ENCODE results near the gene FNTB. TPM values are rescaled to one million over a fixed set of nuclear protein-coding genes. Genes with fewer than 3 reads are reported as not detected.
A peak's percentile ranks its signal among the peaks of the same experiment; 100 is the strongest.

FNTB gene
- total RNA-seq, 1 experiment from 2014 or later, result 20.7 TPM

DNA sequence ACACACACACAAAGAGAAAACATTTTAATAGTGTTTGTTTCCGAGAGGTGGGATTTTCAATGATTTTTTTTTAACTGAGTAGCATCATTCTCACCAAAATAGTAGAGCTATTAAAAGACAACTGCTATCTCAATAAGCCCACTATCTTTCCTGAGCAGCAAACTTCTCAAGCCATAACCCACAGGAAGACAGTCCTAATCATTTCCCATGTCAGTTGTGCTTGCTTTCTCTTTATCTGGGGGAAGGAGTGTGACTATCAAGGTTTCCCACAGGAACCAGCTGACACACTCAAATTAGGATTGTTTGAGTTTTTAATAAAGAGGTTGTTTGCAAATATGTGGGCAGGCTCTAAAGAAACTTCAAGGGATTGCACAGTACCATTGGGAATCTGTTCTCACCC lies 120.5 kb downstream of the FNTB start:
- peaks cover 15 to 17% of the 10 kb centered on the region in 2 experiments for H3K4me1 Mint-ChIP-seq
- no peak overlapping the region for H3K56ac ChIP-seq (ENCODE audit: insufficient read length, low read depth, low read length)
- no peak overlapping the region for H3K27ac Mint-ChIP-seq
- no peak overlapping the region for H3K18ac ChIP-seq (ENCODE audit: insufficient read length, low read depth, low read length)
- no peaks in the 10 kb centered on the region for H3K79me1 ChIP-seq (ENCODE audit: insufficient read depth, low read depth, low read length, poor library complexity, severe bottlenecking)
- no peaks in the 10 kb centered on the region for H3K9me3 Mint-ChIP-seq
- no peak overlapping the region for H3K4me3 Mint-ChIP-seq
- no peak overlapping the region for H3K4ac ChIP-seq (ENCODE audit: low read depth, low read length)
- peak overlapping the region; percentile 30 for H2BK120ac ChIP-seq (ENCODE audit: low read depth, low read length, poor library complexity, severe bottlenecking)
- no peak overlapping the region for H2BK5ac ChIP-seq (ENCODE audit: insufficient read length, low read length)
- no peak overlapping the region for H3K4me2 ChIP-seq (ENCODE audit: insufficient read depth, insufficient read length, low read length)
- no peak overlapping the region for H2BK12ac ChIP-seq (ENCODE audit: insufficient read length, low read depth, low read length)
- peaks cover 13% of the 10 kb centered on the region for H3K27me3 Mint-ChIP-seq (ENCODE audit: low read depth)
- no peak overlapping the region for H4K91ac ChIP-seq (ENCODE audit: insufficient read length, low read depth, low read length)
- H2BK20ac ChIP-seq (ENCODE audit: low read depth, low read length, poor library complexity, severe bottlenecking), result no peak overlapping the region
- H3K9ac ChIP-seq (ENCODE audit: extremely low read depth, insufficient read length, low read length), result no peak overlapping the region
- no peak overlapping the region for H4K8ac ChIP-seq (replicated peaks; ENCODE audit: insufficient read length, low read depth, low read length)
- H3K4me1 ChIP-seq (ENCODE audit: insufficient read depth, low read length), result no peaks in the 10 kb centered on the region; the same call in 1 of the 2 replicates
- H3K23ac ChIP-seq (ENCODE audit: insufficient read length, low read depth, low read length), result no peak overlapping the region
- no peak overlapping the region for H3K27ac ChIP-seq (ENCODE audit: insufficient read length, low read depth, low read length)
- H3K79me2 ChIP-seq (ENCODE audit: insufficient read depth, low read length), result no peaks in the 10 kb centered on the region
- no peaks in the 10 kb centered on the region for H3K27me3 ChIP-seq (ENCODE audit: insufficient read depth, low read length)
- TF ChIP-seq, protein P1, sequence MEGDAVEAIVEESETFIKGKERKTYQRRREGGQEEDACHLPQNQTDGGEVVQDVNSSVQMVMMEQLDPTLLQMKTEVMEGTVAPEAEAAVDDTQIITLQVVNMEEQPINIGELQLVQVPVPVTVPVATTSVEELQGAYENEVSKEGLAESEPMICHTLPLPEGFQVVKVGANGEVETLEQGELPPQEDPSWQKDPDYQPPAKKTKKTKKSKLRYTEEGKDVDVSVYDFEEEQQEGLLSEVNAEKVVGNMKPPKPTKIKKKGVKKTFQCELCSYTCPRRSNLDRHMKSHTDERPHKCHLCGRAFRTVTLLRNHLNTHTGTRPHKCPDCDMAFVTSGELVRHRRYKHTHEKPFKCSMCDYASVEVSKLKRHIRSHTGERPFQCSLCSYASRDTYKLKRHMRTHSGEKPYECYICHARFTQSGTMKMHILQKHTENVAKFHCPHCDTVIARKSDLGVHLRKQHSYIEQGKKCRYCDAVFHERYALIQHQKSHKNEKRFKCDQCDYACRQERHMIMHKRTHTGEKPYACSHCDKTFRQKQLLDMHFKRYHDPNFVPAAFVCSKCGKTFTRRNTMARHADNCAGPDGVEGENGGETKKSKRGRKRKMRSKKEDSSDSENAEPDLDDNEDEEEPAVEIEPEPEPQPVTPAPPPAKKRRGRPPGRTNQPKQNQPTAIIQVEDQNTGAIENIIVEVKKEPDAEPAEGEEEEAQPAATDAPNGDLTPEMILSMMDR (conservative IDR thresholded peaks at IDR 0.05), result no peak
- H3T11ph ChIP-seq (ENCODE audit: low read length), result no peak overlapping the region
- H2AFZ ChIP-seq (ENCODE audit: low read length), result no peak overlapping the region
- no peak overlapping the region for H4K5ac ChIP-seq (ENCODE audit: insufficient read length, low read depth, low read length)
- no CpG with 5 or more reads among the region's 1 CpG for WGBS (ENCODE audit: extremely low coverage, insufficient read length, low lambda C conversion rate)
- no peak overlapping the region for H3K14ac ChIP-seq (ENCODE audit: insufficient read depth, low read length)
- peaks cover 8% of the 10 kb centered on the region for H3K23me2 ChIP-seq (ENCODE audit: insufficient read length, low read depth, low read length, poor library complexity, severe bottlenecking)
- H4K20me1 ChIP-seq (ENCODE audit: control insufficient read depth, insufficient read depth, insufficient read length), result no peaks in the 10 kb centered on the region
- H3K9me3 ChIP-seq (ENCODE audit: control insufficient read depth, low read depth, low read length), result no peaks in the 10 kb centered on the region
- H2AK5ac ChIP-seq (ENCODE audit: insufficient read length, low read length), result no peak overlapping the region
- H2BK15ac ChIP-seq (ENCODE audit: low read depth, low read length), result no peak overlapping the region
- peaks cover 0 to 2% (median 0%) of the 10 kb centered on the region in 3 experiments; a peak in 2 of 7 replicates for H3K36me3 Mint-ChIP-seq (ENCODE audit: insufficient read depth in 1 of 3, low read depth in 3 of 3)
- no peak for DNase-seq

Measured in H9 (cell line).